ENCODE data around the gene PRKAR1A.
"Not testable (repeated sequence)": the region's sequence is repeated elsewhere in the genome, so short reads cannot be mapped to it uniquely, and the experiment has no call there.

The PRKAR1A gene

DNA sequence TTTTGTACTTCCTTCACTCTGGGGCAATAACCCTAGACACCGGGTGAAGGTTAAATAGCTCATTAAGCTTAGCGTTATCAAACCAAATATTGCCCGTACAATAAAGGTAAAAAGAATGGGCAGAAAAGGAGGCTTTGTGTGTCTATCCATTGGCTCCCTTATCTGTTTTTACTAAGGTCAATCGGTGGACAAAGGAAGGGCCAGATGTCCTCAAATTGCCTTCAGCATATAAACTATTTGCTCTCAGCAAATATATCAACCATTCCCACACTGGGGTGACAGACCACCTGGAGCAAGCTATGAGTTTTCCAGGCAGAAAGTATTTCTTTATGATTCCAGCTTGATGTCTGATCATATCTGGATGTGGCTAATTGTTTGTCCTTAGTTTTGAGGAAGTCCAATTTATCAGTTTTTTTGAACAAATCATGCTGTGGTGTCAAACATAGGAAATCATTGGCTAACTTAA, 29.6 kb upstream of the PRKAR1A start:
- no peak overlapping the region for H3K4me3 ChIP-seq (ENCODE audit: low read length)
- TF ChIP-seq, protein P1, sequence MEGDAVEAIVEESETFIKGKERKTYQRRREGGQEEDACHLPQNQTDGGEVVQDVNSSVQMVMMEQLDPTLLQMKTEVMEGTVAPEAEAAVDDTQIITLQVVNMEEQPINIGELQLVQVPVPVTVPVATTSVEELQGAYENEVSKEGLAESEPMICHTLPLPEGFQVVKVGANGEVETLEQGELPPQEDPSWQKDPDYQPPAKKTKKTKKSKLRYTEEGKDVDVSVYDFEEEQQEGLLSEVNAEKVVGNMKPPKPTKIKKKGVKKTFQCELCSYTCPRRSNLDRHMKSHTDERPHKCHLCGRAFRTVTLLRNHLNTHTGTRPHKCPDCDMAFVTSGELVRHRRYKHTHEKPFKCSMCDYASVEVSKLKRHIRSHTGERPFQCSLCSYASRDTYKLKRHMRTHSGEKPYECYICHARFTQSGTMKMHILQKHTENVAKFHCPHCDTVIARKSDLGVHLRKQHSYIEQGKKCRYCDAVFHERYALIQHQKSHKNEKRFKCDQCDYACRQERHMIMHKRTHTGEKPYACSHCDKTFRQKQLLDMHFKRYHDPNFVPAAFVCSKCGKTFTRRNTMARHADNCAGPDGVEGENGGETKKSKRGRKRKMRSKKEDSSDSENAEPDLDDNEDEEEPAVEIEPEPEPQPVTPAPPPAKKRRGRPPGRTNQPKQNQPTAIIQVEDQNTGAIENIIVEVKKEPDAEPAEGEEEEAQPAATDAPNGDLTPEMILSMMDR (conservative IDR thresholded peaks at IDR 0.05; ENCODE audit: low read length): no peak
- no peak for DNase-seq (ENCODE audit: low read depth)

DNA sequence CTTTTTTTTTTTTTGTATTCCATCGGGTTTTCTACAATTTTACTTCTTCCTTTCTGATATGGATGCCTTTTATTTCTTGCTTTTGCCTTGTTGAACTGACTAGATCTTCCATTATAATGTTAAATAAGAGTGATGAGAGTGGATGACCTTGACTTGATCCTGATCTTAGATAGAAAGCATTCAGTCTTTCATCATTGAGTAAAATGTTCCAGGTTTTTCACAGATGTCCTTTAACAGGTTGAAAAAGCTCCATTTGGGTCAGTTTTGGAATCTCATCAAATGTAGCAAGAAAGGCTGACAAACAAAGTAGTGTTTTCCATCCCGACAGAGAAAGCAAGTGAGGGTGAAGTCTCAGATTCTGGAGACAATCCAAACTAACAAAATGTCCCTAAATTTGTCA, 27.8 kb upstream of the PRKAR1A start:
- TF ChIP-seq, protein P1 (conservative IDR thresholded peaks at IDR 0.05; ENCODE audit: low read length): no peak
- no peak overlapping the region for H3K4me3 ChIP-seq (ENCODE audit: low read length)
- DNase-seq (ENCODE audit: low read depth): no peak

DNA sequence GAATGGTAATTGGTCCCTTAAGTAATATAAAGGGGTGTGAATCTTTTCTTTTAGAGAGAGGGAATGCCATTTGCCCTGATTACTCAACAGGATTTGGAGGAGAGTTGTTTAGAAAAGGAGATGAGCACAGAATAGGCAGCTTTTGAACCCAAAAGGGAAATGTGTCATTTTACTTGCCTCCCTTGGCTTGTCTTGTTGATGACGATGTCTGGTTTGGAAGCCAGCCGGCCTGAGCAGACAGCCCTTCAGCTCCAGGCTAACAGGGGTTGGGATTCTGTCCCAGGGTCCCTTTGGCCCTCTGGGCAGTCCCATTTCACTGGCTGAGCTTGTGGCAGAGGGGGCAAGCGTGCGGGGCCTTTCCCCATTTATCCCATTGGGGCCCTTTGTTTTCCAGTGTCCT, 22.3 kb upstream of the PRKAR1A start:
- DNase-seq (ENCODE audit: low read depth): no peak
- H3K4me3 ChIP-seq (ENCODE audit: low read length): no peak overlapping the region
- TF ChIP-seq, protein P1 (conservative IDR thresholded peaks at IDR 0.05; ENCODE audit: low read length): no peak

DNA sequence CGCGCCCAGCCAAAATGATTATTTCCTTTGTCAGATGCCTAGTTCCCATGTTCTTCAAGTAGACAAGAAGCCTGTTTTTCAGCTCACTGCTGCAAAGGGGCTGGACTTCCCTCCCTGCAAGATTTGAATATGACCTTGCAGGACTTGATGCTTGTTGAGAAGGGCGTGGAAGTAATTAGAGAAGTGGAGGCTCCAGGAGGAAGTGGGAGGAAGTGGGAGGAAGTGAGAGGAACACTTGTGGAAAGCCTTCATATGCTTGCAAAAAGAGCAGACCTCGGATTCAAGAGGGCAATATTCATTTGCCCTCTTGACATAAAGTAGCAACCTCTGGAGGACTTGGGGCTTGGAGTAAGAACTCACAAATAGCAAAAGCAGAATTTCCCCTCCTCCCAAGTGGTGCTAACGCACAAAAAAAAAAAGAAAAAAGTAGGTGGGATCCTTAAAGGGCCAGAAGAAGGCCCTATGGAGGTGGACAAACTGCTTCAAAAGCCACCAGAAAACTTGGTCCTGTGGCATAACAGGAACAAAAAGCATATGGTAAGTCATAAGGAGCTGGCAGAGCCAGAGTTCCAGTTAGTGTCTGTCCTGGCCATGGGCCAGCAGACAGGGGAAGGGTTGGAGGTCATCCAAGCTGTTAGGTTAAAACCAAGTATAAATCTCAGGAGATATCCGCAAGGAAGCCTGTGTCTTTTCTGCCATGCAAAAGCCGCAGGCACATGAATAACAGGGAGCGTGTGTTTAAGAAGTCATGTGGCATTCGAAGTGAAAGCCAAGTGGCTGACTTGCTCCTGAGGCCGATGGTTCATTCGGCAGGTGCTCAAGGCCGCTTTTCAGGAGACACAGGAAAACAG, 20.6 kb upstream of the PRKAR1A start:
- TF ChIP-seq, protein P1 (conservative IDR thresholded peaks at IDR 0.05; ENCODE audit: low read length): no peak
- no peak for DNase-seq (ENCODE audit: low read depth)
- no peak overlapping the region for H3K4me3 ChIP-seq (ENCODE audit: low read length)

DNA sequence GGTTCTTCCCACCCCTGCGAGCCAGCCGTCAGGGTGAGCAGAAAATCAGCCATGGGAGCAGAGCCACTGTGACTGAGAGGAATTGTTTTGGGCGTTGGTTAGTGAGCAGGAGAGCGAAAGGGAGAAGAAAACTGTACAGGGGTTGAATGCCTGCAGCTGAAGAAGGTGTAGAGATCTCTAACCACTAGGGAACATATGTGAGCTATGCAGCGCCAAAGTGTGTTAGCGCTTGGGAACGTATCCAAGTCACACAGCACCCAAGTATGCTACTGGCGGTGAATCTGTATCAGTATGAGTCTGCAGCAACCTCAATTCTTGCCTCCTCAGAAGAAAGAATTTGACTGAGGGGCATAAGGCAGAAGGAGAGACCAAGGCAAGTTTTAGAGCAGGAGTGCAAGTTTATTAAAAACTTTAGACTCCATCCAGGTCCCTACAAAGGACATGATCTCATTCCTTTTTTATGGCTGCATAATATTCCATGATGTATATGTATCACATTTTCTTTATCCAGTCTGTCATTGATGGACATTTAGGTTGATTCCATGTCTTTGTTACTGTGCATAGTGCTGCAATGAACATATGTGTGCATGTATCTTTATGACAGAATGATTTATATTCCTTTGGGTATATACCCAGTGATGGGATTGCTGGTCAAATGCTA, 19.7 kb upstream of the PRKAR1A start:
- not testable (repeated sequence) for DNase-seq (ENCODE audit: low read depth); H3K4me3 ChIP-seq (ENCODE audit: low read length)

DNA sequence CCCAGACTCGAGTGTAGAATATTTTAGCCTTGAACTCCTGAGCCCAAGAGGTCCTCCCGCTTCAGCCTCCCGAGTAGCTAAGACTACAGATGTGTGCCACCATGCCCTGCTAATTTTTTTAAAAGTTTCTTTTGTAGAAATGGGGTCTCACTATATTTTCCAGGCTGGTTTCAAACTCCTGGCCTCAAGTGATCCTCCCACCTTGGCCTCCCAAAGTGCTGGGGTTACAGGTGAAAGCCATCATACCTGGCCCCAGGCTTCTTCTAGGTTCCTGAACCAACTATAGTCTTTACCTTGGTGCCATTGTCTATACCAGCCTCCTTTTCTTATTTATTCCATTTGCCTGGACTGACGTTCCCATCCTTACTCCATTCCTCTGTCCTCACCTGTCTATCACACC, 17.1 kb upstream of the PRKAR1A start:
- no peak for DNase-seq (ENCODE audit: low read depth)
- TF ChIP-seq, protein P1 (conservative IDR thresholded peaks at IDR 0.05; ENCODE audit: low read length): no peak
- no peak overlapping the region for H3K4me3 ChIP-seq (ENCODE audit: low read length)

DNA sequence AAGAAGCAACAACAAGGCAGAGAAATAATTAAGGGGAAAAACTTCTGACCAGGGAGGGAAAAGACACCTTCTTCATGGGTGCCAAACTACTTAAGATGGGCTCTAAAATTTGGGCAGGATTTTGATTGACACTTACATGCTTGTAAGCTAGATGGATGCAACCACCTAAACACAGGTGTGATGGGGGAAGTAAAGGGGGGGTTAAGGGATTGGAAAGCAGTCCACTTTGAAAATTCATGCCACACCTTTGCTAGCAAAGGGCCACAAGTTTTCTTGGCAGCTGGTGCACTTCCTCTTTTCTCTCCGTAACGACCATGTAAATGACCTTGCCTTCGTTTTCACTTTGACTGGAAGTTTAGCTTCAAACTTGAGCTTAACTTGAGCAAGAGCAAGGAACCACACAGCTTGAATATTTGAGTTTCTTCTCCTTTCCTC, 14.3 kb upstream of the PRKAR1A start:
- DNase-seq (ENCODE audit: low read depth): no peak
- TF ChIP-seq, protein P1 (conservative IDR thresholded peaks at IDR 0.05; ENCODE audit: low read length): no peak
- no peak overlapping the region for H3K4me3 ChIP-seq (ENCODE audit: low read length)
